ENCODE results near the gene CYP27C1. TPM values are rescaled to one million over a fixed set of nuclear protein-coding genes. Genes with fewer than 3 reads are reported as not detected.

Gene CYP27C1
- total RNA-seq, 2 experiments from 2014 or later = not detected

DNA sequence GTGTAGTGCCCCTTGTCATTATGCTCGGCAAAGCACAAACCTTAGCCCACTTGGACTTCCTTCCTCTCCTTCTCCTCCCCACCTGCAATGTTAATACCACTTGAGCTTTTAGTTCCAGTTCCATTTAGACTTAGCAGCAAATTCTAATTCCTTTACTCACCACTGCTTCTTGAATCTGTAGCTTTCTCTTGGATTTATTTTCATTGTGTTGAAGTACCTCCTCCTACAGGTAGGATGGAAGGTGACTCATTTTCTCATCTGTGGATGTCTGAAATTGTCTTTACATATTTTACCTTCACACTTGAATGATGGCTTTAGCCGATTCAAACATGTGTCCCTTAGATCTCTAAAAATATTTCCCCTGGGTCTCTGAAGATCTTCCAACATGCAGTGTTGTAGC is 80.3 kb downstream of the CYP27C1 start:
- CTCF ChIA-PET = no interaction called here
- Histone ChIP-seq H3K27me3 (ENCODE audit: control insufficient read depth in 1 of 2, insufficient read depth in 2 of 2, low read length in 2 of 2) (no peaks in the 10 kb centered on the region), H3K4me3 (ENCODE audit: low read length) (no peak overlapping the region), H3K36me3 (ENCODE audit: insufficient read depth, low read length) (no peaks in the 10 kb centered on the region), H3K4me1 (ENCODE audit: insufficient read depth, low read length) (no peaks in the 10 kb centered on the region), H3K27ac (ENCODE audit: low read depth in 1 of 2, low read length in 2 of 2) (no peak overlapping the region), H3K9me3 (ENCODE audit: control insufficient read depth in 1 of 2, insufficient read depth in 1 of 2, low read length in 2 of 2) (no peaks in the 10 kb centered on the region)
- intact Hi-C loops (cut with DNase I, micrococcal nuclease) = loop anchor here in 1 of 2 experiments (10.0 kb wide), 1 partner anchor 75 kb away; no protein-coding TSS in a partner anchor
- Mint-ChIP-seq H3K4me1 (ENCODE audit: low read depth) (no peaks in the 10 kb centered on the region), H3K4me3 (no peak overlapping the region), H3K27me3 (no peaks in the 10 kb centered on the region), H3K27ac (no peak overlapping the region), H3K36me3 (ENCODE audit: low read depth) (no peaks in the 10 kb centered on the region), H3K9me3 (no peaks in the 10 kb centered on the region)
- TF ChIP-seq, protein P1, sequence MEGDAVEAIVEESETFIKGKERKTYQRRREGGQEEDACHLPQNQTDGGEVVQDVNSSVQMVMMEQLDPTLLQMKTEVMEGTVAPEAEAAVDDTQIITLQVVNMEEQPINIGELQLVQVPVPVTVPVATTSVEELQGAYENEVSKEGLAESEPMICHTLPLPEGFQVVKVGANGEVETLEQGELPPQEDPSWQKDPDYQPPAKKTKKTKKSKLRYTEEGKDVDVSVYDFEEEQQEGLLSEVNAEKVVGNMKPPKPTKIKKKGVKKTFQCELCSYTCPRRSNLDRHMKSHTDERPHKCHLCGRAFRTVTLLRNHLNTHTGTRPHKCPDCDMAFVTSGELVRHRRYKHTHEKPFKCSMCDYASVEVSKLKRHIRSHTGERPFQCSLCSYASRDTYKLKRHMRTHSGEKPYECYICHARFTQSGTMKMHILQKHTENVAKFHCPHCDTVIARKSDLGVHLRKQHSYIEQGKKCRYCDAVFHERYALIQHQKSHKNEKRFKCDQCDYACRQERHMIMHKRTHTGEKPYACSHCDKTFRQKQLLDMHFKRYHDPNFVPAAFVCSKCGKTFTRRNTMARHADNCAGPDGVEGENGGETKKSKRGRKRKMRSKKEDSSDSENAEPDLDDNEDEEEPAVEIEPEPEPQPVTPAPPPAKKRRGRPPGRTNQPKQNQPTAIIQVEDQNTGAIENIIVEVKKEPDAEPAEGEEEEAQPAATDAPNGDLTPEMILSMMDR (IDR thresholded peaks at IDR 0.05) = no peak
- POLR2A ChIA-PET = interaction anchor here (1.1 kb wide), 1 partner anchor 59 kb away, joined by 3 read pairs; no protein-coding TSS in a partner anchor
- DNase-seq = no peak
- ATAC-seq (ENCODE audit: poor library complexity) = no peak

GRCh38 chr2:127138281-127138680 is 81.8 kb downstream of the CYP27C1 start:
- DNase-seq (no peak), ATAC-seq (ENCODE audit: poor library complexity) (no peak)
- H3K36me3 Mint-ChIP-seq (ENCODE audit: low read depth) = no peaks in the 10 kb centered on the region
- Histone ChIP-seq H3K4me1 (ENCODE audit: insufficient read depth, low read length) (no peaks in the 10 kb centered on the region), H3K36me3 (ENCODE audit: insufficient read depth, low read length) (no peaks in the 10 kb centered on the region), H3K9me3 (ENCODE audit: control insufficient read depth in 1 of 2, insufficient read depth in 1 of 2, low read length in 2 of 2) (no peaks in the 10 kb centered on the region), H3K4me3 (ENCODE audit: low read length) (no peak overlapping the region), H3K27me3 (ENCODE audit: control insufficient read depth in 1 of 2, insufficient read depth in 2 of 2, low read length in 2 of 2) (no peaks in the 10 kb centered on the region), H3K27ac (ENCODE audit: low read depth in 1 of 2, low read length in 2 of 2) (no peak overlapping the region)
- no peak overlapping the region for H3K27ac Mint-ChIP-seq
- H3K4me1 Mint-ChIP-seq (ENCODE audit: low read depth) = no peaks in the 10 kb centered on the region
- intact Hi-C loops (cut with DNase I, micrococcal nuclease) = no loop called here
- ChIA-PET POLR2A (no interaction called here), CTCF (no interaction called here)
- H3K27me3 Mint-ChIP-seq = no peaks in the 10 kb centered on the region
- TF ChIP-seq, protein P1 (IDR thresholded peaks at IDR 0.05) = no peak
- no peak overlapping the region for H3K4me3 Mint-ChIP-seq
- H3K9me3 Mint-ChIP-seq = no peaks in the 10 kb centered on the region

DNA sequence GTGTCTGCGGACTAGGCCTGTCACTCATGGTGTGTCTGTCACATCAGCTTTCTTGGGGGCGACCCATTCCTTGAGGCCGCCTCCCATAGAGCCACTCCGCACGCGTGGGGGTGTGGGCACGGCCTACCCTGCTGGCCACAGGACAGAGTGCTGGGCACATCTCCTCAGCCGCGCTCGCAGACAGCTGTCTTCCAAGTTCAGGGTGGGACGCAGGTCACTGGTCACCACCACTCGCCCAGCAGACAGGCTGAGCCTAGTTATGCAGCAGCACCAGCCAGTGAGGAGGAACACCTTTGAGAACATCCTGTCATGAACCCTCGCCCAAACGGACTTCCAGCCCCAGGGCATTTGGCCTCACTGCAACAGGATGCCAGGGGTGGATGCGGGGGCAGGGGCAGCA is 82.4 kb downstream of the CYP27C1 start:
- no peaks in the 10 kb centered on the region for H3K4me1 ChIP-seq (ENCODE audit: insufficient read depth, low read length)
- Mint-ChIP-seq H3K36me3 (ENCODE audit: low read depth) (no peaks in the 10 kb centered on the region), H3K4me1 (ENCODE audit: low read depth) (no peaks in the 10 kb centered on the region), H3K4me3 (no peak overlapping the region), H3K27me3 (no peaks in the 10 kb centered on the region), H3K27ac (no peak overlapping the region), H3K9me3 (no peaks in the 10 kb centered on the region)
- no peaks in the 10 kb centered on the region for H3K27me3 ChIP-seq (ENCODE audit: control insufficient read depth in 1 of 2, insufficient read depth in 2 of 2, low read length in 2 of 2)
- H3K4me3 ChIP-seq (ENCODE audit: low read length) = no peak overlapping the region
- H3K27ac ChIP-seq (ENCODE audit: low read depth in 1 of 2, low read length in 2 of 2) = no peak overlapping the region
- TF ChIP-seq, protein P1 (IDR thresholded peaks at IDR 0.05) = no peak
- no peaks in the 10 kb centered on the region for H3K36me3 ChIP-seq (ENCODE audit: insufficient read depth, low read length)
- ChIA-PET POLR2A (no interaction called here), CTCF (no interaction called here)
- DNase-seq (no peak), ATAC-seq (ENCODE audit: poor library complexity) (no peak)
- intact Hi-C loops (cut with DNase I, micrococcal nuclease) = no loop called here
- no peaks in the 10 kb centered on the region for H3K9me3 ChIP-seq (ENCODE audit: control insufficient read depth in 1 of 2, insufficient read depth in 1 of 2, low read length in 2 of 2)

All from CD4-positive, alpha-beta T cell (primary cell).